Measurements from ENCODE around the gene TRMT1.

TRMT1 gene

GRCh38 chr19:13101590-13102415, 14.7 kb downstream of the TRMT1 start:
- DNase-seq = no peak

- DNase-seq = no peak
Measured at GRCh38 chr19:13100841-13101589, 15.5 kb downstream of the TRMT1 start.

- DNase-seq = peak; percentile 44
Measured at GRCh38 chr19:13100031-13100588, 16.4 kb downstream of the TRMT1 start.

- DNase-seq = peak; percentile 73
Measured at GRCh38 chr19:13099073-13099999, 17.2 kb downstream of the TRMT1 start.

DNA sequence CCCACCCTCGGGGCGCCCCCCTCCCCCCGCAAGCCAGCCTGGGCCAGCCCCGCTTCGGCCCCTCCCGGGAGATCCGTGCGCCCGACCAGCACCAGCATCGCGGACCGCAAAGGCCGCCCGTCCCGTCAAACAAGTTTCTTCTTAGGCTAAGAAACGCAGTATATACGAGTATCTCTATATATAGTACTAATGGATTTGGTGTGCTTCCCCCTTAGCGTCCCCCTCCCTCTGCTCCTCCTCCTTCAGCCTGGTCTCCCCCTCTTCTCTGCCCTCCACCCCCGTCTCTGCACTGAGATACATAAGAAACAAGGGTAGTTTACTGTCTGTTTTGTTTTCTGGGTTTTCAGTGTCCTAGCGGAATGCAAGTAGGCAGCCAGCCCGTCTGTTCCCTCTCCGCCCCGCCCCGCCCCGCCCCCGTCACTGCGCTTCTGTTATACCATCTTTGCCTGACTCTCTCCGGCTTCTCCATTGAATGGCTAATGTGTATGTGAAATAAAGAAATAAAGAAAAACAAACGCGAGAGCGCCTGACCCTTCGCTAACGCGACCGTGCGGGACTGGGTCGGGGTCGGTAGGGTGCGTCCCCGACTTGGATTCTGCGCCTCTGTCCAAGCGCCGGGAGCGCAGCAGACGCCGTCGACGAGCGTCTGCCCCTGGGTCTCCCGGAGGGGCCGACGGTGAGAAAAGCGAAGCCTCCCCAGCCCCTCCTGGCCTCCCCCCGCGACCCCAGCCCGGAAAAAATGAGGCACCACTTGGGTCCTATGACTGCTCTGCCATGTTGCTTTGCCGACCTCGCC, 18.1 kb downstream of the TRMT1 start:
- peak; percentile 78 for DNase-seq

- DNase-seq = no peak
Measured at GRCh38 chr19:13097463-13098258, 18.9 kb downstream of the TRMT1 start.

GRCh38 chr19:13097033-13097462, 19.5 kb downstream of the TRMT1 start:
- DNase-seq = no peak

DNA sequence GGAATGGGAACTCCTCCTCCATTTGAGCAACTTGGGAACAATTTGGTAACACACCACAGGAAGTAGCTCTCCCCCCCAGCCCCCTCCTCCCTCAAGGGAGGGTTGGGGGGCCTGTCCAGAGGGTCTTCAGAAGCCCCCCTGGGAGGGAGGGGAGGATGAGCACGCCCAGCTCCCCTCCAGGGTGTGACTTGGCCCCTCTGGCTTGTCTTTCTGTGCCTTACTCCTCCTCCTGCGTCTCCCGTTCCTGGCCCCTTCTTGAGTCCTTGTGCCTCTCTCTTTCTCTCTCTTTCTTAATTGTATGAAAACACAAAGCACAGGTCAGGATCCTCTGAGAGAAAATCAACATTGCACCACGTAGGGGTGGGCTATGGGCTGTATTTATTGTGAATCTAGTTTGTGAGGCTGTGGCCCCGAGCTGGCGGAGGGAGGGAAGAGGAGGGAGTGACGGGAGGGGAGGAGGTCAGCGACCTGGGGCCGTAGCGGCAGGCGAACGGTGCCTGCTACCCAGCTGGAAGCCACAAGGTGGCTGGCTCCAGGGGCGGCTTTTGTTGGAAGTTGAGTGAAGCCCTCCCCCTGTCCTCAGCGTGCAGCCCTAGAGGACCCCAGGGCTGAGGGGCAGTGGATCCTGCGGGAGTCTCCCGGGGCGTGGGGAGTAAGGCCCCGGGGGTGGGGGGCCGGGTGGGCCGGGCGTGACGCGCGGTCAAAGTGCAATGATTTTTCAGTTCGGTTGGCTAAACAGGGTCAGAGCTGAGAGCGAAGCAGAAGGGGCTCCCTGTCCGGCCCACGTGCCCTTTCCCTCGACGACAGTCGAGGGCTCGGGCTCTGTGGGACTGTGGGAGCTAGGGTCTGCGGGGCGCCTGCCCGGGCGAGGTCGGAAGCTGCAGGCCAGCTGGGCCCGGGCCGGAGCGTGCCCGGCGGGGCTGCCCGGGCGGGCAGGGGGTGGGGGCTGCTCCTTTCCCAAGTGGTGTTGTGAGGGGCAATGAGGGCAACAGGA, 20.3 kb downstream of the TRMT1 start:
- no peak for DNase-seq

- no peak for DNase-seq
Measured at GRCh38 chr19:13095393-13095784, 21.2 kb downstream of the TRMT1 start.

- DNase-seq = no peak
Measured at GRCh38 chr19:13094771-13095392, 21.7 kb downstream of the TRMT1 start.

DNA sequence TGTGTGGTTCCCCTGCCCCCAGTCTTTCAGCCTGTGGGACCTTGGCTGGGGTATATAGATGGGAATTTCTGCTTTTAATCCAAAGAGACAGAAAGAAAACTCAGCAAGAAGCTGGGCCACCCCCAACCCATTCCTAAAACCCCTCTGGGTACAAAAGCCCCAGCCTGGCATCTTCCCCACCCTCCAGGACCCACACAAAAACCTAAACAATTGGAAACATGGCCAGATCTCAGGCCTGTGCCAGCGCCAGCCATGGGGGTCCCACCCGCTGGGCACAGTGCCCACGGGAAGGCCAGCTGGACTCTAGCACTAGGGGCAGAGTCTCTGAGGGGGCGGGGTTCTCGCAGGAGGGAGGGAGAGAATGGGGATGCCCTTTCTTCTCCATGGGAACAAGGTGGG, 22.4 kb downstream of the TRMT1 start:
- no peak for DNase-seq

DNA sequence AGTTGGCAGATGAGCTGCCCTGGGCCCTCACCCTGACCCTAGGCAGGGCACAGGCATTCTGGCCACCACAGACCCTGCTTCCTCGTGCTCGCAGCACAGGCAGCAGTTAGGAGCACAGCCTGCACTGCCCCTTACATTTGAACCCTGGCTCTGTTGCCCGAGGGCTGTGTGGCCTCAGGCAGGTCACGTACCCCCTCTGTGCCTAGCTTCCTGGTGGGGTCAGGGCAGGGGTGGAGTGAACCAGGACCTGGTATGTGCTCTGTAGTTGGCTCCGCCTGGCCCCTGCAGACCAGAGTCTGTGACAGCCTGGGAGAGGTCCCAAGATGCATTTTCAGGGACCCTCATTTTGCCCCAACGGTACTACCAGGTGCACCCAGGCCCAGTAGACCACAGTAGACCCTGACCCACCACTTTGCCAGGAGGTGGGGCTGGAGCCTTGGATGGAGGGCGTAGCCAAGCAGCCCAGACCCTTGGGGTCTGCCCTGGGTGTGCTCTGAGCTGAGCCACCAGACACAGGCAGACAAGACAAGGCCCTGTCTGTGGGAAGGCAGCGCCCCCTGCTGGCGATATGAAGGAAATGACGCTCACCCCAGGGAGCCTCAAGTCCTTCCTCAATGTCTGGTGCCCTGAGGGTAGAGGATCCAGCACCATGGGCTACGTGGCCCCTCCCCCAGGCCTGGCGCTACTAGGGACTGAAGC, 23.0 kb downstream of the TRMT1 start:
- DNase-seq = peak; percentile 82

DNA sequence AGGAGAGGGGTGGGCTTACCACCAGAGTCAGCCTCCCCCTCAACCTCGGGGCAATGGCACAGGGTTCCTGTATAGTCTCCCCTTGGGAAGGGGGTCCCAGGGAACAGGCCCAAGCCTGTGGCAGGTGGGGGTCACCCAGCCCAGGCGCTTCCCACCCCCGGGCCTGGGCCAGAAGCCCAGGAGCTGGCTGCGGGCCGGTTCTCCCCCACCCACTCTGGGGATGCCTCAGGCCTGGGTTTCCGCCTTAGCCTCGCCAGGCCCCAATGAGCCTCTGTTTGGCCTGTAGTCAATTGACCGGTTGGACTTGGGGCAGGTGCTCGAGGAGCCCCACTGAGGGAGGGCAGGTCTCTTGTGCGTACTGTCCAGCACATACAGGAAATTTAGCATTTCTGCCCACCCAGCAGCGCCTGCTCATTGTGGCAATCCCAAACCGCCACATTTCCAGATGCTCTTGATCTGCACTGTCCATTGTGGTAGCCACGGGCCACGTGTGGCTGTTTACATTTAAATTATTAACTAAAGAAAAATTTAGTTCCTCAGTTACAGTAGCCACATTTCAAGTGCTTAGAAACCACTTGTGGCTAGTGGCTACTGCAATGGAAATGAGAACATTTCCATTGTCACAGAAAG, 23.8 kb downstream of the TRMT1 start:
- DNase-seq = peak; percentile 38

GRCh38 chr19:13092158-13092543, 24.4 kb downstream of the TRMT1 start:
- no peak for DNase-seq

DNA sequence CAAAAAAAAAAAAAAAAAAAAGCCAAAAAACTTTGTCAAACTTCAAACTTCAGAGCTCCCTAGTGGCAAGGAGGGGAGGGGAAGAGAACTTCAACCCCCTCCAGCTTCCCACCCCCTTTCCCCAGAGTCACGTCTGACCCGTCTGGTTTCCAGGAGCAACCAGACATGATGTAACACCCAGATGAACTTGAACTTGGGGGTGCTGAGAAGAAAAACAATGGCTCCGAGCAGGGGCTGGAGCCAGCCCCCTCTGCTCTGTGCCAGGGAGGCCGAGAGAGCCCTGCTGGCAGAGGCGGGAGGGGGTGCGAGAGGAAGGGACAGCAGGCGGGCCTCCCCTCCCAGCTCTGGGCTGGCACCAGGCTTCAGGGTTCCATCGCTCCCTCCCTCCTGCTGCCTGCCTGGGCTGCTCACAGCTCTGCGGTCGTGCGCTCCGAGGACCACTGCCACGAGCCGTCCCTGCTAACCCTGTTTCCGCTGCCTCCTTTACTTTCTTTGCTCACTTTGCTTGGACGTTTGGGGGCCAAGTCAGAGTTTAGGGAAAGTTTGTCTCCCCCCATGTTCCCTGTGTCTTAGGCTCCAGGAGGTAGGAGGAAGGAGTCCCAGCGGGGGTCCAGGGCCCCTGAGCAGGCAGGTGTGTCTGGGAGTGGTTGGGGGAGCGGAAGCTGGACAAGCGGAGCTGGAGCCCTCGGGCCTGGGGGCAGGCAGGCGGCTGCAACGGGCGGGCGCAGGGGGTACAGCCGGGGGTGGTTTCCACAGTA, 25.0 kb downstream of the TRMT1 start:
- DNase-seq = peak; percentile 95

DNA sequence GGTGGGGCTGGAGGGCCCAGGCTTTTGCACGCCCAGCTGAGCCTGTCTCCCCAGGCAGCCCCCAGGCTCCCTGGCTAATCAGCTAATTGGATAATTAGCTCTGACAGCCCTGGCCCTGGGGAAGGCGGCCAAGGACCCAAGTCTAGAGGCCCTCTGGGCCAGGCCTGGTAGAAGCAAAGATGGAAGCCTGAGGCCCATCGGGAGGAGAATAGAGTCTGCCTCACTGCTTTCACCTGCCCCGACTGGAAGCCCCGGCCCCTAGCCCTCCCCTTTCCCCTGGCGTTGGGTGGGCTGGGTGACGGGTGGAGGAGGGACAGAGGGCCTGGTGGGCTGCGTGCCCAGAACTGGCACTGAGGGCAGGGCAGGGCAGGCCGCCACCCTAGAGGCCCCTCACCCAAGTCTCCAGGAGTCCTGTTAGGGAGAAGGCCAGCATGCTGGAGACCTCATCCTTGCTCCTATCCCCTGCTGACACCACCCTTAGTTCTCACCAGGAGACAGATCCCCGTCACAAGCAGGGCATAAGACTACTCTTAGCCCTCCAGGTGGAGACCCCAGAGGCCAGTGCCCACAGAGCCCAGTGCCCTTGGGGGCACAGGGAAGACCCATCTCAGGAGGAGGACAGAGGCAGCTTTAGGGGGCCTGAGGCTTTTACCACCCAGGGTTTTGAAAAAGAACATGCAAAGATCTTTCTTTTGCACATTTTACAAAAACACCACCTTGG, 25.9 kb downstream of the TRMT1 start:
- no peak for DNase-seq
